ENCODE data around the gene MUC4.
"Not testable (repeated sequence)": the region's sequence is repeated elsewhere in the genome, so short reads cannot be mapped to it uniquely, and the experiment has no call there.

The MUC4 gene

GRCh38 chr3:195715583-195716266, 96.0 kb downstream of the MUC4 start:
- no peak for DNase-seq (ENCODE audit: low read depth in 1 of 2, low spot score in 1 of 2)
- Histone ChIP-seq H3K27me3 (ENCODE audit: insufficient read depth, poor library complexity, severe bottlenecking) (peaks cover 7% of the 10 kb centered on the region), H3K27ac (replicated peaks) (no peak overlapping the region), H3K4me3 (replicated peaks; ENCODE audit: insufficient read depth, low read length) (no peak overlapping the region)
- TF ChIP-seq GABPA (IDR thresholded peaks at IDR 0.05; ENCODE audit: low read depth) (no peak), CTCF (IDR thresholded peaks at IDR 0.05; ENCODE audit: insufficient read depth, low read length) (no peak), REST (IDR thresholded peaks at IDR 0.05; ENCODE audit: insufficient replicate concordance, low read depth) (no peak), POLR2AphosphoS5 (IDR thresholded peaks at IDR 0.05; ENCODE audit: low read depth) (no peak), SPI1 (IDR thresholded peaks at IDR 0.05; ENCODE audit: borderline replicate concordance, low read depth) (no peak)

GRCh38 chr3:195715134-195715533, 96.6 kb downstream of the MUC4 start:
- no peak overlapping the region for H3K27ac ChIP-seq (replicated peaks)
- H3K27me3 ChIP-seq (ENCODE audit: insufficient read depth, poor library complexity, severe bottlenecking) = peaks cover 7% of the 10 kb centered on the region
- TF ChIP-seq POLR2AphosphoS5 (IDR thresholded peaks at IDR 0.05; ENCODE audit: low read depth) = no peak
- TF ChIP-seq CTCF (IDR thresholded peaks at IDR 0.05; ENCODE audit: insufficient read depth, low read length) = no peak
- TF ChIP-seq SPI1 (IDR thresholded peaks at IDR 0.05; ENCODE audit: borderline replicate concordance, low read depth) = no peak
- H3K4me3 ChIP-seq (replicated peaks; ENCODE audit: insufficient read depth, low read length) = no peak overlapping the region
- DNase-seq (ENCODE audit: low read depth in 1 of 2, low spot score in 1 of 2) = no peak

- H3K27me3 ChIP-seq (ENCODE audit: insufficient read depth, poor library complexity, severe bottlenecking) = peaks cover 7% of the 10 kb centered on the region
- no peak overlapping the region for H3K27ac ChIP-seq (replicated peaks)
- no peak for DNase-seq (ENCODE audit: low read depth in 1 of 2, low spot score in 1 of 2)
- TF ChIP-seq CTCF (IDR thresholded peaks at IDR 0.05; ENCODE audit: insufficient read depth, low read length) (no peak), GABPA (IDR thresholded peaks at IDR 0.05; ENCODE audit: low read depth) (no peak), POLR2AphosphoS5 (IDR thresholded peaks at IDR 0.05; ENCODE audit: low read depth) (no peak), REST (IDR thresholded peaks at IDR 0.05; ENCODE audit: insufficient replicate concordance, low read depth) (no peak), SPI1 (IDR thresholded peaks at IDR 0.05; ENCODE audit: borderline replicate concordance, low read depth) (no peak)
- no peak overlapping the region for H3K4me3 ChIP-seq (replicated peaks; ENCODE audit: insufficient read depth, low read length)
These were observed 97.2 kb downstream of the MUC4 start for GRCh38 chr3:195714380-195715011.

GRCh38 chr3:195713150-195713549, 98.6 kb downstream of the MUC4 start:
- not testable (repeated sequence) for H3K4me3 ChIP-seq (replicated peaks; ENCODE audit: insufficient read depth, low read length); H3K27me3 ChIP-seq (ENCODE audit: insufficient read depth, poor library complexity, severe bottlenecking); DNase-seq (ENCODE audit: low read depth in 1 of 2, low spot score in 1 of 2); H3K27ac ChIP-seq (replicated peaks)

- H3K27ac ChIP-seq (replicated peaks); DNase-seq (ENCODE audit: low read depth in 1 of 2, low spot score in 1 of 2); H3K27me3 ChIP-seq (ENCODE audit: insufficient read depth, poor library complexity, severe bottlenecking); H3K4me3 ChIP-seq (replicated peaks; ENCODE audit: insufficient read depth, low read length): not testable (repeated sequence)
These were observed 99.2 kb downstream of the MUC4 start for GRCh38 chr3:195712535-195712910.
